Left hindlimb (tissue), 1 donor: Measurements from ENCODE around the gene ARHGAP21.
"Not testable (repeated sequence)": the region's sequence is repeated elsewhere in the genome, so short reads cannot be mapped to it uniquely, and the experiment has no call there.

Experiments used
- DNase-seq: peaks from one replicate; pipeline ENCODE4 v3.0.0-alpha.2; 2018

The ARHGAP21 gene

DNA sequence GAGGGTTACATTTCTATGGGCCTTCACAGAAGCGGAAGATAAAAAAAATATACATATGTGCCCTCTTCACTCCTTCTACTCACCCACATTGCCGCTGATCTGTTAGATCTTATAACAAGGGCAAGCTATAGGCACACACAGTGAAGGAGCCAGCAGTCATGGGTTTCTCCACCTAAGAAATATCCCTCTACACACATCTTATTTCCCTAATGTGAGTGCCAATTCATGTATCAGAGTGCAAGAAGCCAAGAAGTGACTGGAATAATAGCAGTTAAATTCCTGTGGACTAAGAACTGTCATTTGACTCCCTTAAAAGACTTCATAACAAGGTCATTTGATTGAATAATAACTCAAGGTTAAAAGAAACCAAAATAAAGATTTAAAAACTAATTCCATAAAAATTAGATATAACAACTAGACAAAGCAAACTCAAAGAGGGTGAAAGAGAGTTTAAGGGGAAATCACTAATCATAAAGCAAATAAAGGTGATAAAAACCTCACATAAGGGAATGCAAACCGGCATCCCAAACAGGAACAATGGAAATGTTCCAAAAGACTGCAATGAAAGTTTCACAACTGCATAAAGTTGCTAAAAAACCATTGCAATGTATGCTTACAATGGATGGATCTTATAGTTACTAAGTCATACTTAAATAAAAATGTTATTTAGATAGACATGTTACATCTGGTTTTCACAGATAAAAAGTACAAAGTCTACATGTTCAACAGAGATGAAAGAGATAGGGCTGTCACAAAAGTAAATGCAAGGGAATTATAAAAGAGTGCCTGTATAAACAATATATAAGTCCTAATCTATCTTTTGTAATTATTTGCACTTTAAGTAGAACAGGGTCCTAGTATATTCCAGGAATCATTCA lies 42.8 kb downstream of the ARHGAP21 start:
- no peak for DNase-seq

DNA sequence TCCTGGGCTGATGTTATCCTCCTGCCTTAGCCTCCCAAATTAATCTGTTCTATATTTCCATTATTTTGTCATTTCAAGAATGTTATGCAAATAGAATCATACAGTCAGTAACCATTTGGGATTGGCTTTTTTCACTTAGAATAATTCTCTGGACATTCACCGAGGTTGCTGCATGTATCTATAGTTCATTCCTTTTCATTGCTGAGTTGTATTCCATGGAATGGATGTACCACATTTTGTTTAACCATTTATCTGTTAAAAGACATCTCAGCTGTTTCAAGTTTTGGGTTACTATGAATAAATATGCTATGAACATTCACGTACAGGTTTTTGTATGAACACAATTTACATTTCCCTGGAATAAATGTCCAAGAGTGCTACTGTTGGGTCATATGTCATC lies 44.9 kb downstream of the ARHGAP21 start:
- DNase-seq: no peak

DNA sequence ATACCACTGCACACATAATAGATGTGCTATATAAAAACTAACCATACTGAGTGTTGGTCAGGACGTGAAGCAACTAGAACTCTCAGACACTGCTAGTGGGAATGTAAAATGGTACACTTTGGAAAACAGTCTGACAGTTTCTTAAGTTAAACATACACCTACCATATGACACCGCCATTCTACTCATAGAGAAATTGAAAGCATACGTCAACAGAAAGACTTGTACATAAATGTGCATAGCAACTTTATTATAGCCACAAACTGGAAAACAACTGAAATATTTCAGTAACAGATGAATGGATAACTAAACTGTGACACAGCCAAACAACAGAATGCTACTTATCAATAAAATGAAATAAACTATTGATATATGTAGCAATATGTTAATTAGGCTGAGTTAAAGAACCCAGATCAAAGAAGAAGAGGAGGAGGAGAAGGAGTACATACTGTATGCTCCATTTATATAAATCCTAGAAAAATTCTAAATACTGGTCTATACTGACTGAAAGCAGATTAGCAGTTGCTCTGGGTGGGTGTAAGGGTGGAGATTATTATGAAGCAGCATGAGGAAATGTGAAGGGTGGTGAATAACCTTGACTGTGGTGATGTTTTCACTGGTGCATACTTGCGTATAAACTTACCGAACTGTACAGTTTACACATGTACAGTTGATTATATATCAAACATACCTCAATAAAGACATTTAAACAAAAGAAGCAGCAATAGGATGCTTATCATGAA lies 48.6 kb downstream of the ARHGAP21 start:
- DNase-seq: no peak

DNA sequence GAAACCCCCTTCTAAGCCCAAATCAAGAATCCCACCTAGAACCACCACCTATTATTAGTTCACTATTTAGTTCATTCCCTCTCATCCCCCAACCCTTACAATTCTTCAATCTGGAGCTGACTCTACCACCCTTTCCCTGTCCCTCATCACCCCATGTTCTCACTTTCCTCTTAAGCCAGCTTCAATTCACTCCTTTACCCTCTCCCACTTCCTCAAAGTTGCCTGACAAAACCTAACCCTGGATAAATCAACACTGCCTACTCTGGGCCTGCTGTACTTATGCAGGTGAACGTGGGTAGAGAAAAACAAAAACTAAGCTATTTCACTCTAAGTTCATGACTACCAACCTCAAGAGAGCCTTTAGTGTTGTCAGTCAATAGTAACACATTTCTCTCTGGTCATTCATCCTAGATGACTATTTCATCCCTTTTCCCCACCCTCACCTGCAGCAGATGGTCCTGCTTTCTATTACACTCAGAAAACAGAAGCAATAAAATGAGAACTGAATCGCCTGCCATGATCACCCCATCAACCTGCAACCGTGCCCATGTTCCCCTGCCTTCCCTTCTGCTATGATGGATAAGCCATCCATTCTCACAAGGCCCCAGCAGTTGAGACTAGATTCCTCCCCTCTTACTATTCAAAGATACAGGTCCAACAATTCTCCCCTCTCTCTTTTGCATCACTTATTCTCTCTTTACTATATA lies 52.6 kb downstream of the ARHGAP21 start:
- no peak for DNase-seq

DNA sequence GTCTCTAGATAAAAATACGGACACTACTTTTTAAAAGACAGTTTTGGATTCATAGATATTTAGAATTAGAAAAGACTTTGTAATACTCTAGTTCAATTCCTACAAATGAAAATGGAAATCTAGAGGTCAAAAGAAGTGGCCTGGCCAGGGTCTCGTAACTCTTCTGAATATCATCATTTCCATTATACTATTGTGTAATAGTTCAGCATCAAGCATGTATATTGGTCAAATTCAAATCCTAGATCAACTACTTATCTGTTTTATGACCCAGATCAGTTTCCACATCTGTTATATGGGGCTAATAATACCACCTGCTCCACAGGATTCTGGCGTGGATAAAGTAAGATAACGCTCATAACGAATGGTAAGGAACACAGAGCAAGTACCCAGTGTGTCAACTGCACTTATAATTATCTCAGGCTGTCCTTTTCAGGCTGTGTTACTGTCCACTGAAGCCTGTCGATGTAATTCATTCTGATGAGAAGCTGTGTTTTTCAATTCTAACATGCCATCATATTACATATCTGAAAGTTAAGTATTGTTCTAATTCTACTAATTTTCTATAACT lies 54.3 kb downstream of the ARHGAP21 start:
- DNase-seq: no peak

DNA sequence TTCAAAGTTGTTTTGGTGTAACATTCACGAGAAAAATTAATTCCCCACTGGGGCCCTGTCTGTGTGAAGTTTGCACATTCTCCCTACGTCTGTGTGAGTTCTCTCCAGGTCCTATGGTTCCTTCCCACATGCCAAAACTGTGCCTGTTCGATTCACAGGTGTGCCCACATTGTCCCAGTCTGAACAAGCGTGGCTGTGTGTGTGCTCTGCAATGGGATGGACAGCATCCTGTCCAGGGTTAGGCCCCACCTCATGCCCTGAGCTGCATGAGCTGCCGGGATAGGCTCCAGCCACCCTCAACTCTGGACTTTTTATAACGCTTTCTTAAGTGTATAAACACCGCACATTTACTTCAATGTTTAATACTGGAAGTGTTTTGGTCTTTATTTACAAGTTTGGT lies 55.4 kb downstream of the ARHGAP21 start:
- no peak for DNase-seq

DNA sequence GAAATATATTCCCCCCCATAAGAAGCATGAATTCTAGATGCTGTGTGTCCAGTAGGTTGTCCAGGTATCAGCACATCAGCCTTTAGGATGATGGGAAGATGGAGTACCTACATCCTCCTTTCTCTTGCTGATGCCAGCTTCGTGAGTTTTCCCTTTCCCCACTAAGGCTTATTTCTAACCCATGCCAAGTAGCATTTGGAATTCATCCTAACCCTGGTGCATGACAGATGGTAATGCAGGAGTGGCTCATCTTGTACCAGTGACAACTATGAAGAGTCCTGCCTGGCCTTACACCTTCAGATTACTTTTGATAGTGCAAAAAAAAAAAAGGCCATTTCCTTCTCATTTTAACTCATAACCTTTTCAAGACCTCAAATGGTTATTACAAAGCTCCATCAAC lies 58.7 kb downstream of the ARHGAP21 start:
- no peak for DNase-seq

DNA sequence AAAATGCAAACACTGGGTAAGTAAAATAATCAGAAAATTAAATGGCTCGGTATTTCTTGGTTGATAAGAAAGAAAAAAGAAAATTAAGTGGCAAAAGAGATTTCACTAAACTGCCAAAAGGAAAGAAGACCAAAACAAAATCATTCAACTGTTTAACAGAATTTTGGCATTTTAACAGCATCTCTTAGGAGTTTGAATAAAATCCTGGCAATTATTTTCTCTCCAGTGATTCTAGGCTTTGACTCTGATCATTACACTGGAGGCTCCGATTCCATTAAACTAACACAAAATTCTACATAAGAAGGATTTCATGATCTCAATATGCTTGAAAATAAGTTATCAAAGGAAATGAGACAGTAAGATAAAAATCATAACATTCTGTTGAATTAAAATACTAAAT lies 62.3 kb downstream of the ARHGAP21 start:
- no peak for DNase-seq

DNA sequence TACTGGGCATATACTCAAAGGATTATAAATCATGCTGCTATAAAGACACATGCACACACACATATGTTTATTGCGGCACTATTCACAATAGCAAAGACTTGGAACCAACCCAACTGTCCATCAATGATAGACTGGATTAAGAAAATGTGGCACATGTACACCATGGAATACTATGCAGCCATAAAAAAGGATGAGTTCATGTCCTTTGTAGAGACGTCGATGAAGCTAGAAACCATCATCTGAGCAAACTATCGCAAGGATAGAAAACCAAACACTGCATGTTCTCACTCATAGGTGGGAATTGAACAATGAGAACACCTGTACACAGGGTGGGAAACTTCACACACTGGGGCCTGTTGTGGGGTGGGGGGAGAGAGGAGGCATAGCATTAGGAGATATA lies 65.4 kb downstream of the ARHGAP21 start:
- DNase-seq: not testable (repeated sequence)

DNA sequence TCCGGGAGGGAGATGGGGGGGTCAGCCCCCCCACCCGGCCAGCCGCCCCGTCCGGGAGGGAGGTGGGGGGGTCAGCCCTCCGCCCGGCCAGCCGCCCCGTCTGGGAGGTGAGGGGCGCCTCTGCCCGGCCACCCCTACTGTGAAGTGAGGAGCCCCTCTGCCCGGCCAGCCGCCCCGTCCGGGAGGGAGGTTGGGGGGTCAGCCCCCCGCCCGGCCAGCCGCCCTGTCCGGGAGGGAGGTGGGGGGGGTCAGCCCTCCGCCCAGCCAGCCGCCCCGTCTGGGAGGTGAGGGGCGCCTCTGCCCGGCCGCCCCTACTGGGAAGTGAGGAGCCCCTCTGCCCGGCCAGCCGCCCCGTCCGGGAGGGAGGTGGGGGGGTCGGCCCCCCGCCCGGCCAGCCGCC lies 67.4 kb downstream of the ARHGAP21 start:
- not testable (repeated sequence) for DNase-seq

DNA sequence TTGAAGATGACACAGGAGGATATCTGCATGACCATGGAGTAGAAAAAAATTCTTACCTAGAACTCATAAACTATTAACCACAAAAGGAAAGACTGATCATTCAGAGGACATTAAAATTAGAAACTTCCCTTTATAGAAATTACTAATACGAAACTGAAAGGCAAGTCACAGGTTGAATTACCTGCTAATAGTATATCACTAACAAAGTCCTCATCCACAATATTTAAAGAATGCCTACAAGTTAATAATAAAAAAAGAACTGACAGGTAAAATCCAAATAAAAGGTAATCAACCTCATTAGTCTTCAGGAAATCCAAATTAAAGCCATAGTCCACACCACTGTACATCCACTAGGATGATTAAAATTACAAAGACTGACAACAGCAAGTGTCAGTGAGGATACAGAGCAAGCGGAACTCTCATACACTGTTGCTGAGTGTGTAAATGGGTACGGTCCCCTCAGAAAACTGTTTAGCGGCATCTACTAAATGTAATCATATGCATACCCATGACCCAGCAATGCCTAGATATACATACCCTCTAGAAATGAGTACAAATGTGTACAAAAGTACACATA lies 71.2 kb downstream of the ARHGAP21 start:
- DNase-seq: no peak

DNA sequence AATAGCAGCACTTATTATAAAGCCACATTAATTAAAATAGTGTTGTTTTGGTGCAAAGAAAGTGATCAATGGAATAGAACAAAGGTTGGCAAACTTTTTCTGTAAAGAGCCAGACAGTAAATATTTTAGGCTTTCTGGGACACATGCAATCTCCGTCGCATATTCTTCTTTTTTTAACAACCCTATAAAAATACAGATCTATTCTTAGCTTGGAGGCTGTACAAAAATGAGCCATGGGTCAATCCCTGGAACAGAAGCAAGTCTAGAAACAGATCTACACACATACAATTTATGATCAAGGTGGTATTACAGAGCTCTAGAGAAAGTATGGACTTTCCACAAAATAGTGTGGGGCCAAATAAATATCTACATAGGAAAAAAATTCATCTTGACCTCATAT lies 71.8 kb downstream of the ARHGAP21 start:
- no peak for DNase-seq

DNA sequence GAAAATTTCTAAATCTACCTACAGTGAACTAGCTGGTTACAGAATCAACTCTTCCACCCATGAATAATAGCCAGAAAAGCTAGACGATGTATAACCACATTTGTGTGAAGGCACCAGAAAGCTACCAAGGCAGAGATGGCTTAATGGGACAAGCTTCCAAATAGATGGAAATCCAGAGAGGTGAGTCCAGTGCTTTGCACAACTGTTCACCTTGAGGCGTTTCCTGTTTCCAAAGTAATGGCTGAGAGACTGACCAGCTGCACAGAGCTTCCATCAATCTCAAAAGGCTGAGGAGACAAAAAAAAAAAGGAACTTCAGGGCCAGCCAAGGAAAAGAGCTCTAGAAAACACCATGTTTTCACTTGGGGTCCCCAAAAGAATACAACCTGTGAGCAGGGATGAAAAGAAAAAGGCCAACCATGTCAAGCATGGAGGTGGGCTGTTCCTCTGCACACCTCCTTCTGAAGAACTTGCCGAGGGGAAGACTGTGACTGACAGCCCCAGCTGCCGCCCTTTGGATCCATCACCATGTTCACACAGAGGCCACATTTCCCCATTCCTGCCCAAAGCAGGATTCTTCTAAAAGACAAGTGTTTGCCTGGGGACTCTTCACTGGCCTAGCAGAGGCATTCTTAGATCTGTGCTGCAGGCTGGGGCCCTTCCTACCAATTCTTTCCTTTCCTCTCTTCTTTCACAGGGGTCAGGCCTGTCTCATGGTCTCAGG lies 72.9 kb downstream of the ARHGAP21 start:
- DNase-seq: no peak

DNA sequence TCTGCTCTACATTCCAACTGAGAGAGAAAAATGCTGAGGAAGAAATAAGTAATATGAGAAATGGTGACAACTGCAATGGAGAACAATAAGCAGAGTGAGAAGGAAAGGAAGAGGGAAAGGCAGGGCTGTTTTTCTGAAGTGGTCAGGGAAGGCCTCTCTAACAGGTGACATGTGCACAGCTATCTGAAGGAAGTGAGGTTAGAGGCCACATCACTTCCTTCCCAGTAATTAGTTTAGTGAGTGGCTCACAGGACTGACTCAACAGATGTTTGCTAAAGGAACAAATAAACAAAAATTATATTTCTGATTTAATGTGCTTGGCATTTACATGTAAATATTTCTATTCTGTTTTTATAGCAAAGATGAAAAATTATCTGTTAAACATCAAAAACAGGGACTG lies 77.9 kb downstream of the ARHGAP21 start:
- DNase-seq: no peak

DNA sequence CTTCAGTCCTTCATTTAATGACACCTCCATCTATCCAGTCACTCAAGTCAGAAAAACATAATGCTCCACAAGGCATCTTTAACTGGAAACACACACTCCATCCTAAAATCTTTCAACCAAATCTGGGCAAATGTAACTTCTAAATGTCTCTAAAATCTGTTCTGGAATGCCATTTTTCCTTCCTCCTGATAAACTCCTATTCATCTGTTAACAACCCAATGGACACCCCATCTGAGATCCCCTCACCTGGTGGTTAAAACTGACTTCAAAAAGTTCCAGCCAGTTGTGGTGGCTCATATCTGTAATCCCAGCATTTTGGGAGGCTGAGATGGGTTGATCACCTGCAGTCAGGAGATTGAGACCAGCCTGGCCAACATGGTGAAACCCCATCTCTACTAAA lies 78.7 kb downstream of the ARHGAP21 start:
- DNase-seq: no peak

DNA sequence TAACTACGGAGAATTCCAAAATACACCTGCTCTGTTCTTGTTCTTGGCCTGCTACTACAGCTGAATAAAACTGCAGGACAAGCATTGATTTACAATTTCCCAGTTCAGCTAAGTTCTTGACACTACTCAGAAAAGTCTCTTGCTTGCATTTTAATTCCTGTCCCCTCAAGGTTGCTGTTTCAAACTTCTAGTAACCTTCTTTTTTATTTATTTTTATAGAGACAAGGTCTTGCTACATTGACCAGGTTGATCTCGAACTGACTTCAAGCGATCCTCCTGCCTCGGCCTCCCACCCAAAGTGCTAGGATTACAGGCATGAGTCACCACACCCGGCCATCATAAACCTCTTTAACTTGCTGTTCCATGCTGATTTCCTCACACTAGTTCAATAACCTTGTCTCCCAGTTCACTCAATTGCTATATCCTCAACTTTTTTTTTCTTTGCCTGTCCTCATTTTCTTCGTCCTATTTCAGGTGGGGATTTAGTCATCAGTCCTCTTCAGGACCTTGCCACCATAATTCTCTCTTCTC lies 79.9 kb downstream of the ARHGAP21 start:
- no peak for DNase-seq

DNA sequence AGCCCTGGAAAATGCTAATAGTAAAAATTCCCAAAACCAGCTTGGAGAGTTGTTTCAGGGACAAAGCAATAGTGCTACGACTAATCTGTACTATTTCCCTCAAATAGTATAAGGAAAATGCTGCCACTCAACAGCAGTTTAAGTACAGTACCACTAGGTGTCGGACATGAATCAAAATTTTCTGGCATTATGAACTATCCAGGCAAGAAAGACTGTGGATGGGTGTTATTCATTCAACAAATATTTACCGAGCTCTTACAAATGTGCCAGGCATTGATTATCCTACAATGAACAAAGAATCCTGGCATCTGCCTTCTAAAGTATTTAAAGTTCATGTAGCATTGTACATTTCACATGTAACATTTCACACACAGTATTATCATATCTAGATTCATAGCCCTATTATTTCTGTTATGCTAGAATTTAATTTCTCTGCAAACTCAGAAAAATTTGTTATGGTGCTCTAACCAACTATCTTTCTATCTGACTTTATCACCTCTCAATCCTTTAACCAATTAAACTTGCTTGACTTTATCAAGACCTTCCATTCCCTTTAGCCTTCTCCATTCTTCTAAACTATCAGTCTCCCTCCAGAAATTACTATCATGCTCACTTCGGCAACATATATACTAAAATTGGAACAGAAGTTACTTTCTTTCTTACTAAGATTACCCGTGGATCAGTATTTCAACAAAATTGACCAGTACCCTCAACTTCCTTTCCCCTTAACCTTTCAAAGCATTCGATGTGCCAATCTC lies 80.6 kb downstream of the ARHGAP21 start:
- DNase-seq: no peak

DNA sequence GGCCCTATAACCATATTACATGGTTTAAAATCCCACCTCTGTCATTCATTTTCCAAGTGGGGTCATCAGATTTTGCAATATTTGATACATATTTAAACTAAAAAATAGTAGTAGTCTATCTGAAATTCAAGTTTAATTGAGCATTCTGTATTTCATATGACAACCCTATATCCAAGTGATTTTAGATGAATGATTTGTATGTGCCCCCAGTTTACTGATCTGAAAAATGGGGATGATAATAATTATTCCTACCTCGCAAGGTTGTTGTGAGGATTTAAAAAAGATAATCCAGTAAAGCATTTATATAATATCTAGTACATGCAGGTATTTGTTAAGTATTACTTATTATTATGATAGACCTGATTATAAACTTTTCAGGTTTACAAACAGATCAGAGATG lies 84.6 kb downstream of the ARHGAP21 start:
- DNase-seq: no peak

DNA sequence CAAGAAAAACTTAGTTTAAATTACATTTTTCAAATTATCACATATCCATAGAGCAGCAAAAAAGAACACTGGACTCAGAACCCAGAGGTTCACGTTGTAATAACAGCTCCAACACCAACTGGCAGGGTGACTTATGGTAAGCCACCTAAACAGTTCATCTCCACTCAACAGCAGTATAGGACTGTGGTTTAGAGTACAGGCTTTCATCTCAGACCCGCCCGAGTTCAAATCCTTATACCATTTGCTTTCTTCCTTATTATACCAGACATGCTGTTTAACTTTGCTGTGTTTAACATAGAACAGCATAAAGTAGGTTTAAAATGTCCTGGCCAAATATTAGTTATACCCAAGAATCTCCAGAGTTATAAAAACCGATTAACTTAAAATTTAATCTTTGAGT lies 97.9 kb downstream of the ARHGAP21 start:
- DNase-seq: no peak

DNA sequence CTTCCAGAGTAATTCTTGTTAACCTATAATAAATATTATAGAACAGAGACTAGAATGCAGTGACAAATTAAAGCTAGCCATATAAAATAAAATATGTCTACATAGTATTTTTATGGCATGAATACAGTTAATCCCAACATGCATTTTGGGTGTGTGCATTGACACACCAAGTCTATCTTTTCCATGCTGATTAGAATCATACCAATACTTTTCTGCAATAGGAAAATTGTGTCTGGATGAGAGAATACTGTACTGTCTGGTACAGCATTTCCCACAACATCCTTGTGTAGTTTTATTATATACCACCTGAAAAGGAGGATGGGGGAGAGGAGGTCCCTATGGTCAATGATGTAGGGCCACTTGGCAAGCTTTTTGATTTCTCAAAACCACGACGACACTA lies 100.3 kb downstream of the ARHGAP21 start:
- no peak for DNase-seq

DNA sequence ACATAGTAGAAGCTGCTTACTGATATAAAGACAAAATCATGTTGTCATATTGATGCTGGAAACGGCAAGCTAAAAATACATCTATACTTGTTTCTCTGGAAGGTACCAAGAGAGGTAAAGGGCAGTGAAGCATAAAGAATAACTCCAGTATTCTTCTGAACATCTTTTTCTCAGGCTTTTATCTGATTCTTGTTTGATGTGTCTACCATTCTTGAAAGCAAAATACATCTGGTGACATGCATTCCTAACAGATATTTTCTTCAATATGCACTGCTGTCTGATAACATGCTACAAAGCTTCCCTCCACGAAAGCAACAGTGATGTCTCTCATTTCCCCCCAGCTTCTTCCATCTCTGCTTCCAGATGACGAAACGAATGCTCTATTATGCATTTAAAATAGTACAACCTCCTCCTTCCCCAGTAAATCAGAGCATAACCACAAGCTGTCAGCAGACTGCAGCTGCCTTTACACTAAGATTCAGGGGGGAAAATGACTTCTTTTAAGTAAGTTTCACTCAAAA lies 100.8 kb downstream of the ARHGAP21 start:
- no peak for DNase-seq
